Right lobe of liver (tissue), 6 donors: ENCODE measurements around the gene TLE1. TPM values are rescaled to one million over a fixed set of nuclear protein-coding genes. Genes with fewer than 3 reads are reported as not detected.

Experiments
- ATAC-seq, 4 donors: fragments of 200-7000 bp; cut with Tn5 transposase; one replicate each; pipeline ENCODE4 v1.9.1; 2020; ENCODE audit warnings: mild to moderate bottlenecking in 4 of 4, moderate library complexity in 4 of 4
- DNase-seq, 3 donors: peaks; one replicate each; pipeline ENCODE4 v3.0.0-alpha.2; 2020
- H3K27ac ChIP-seq, 3 donors: fragments of 200-600 bp; one replicate each; pipeline ENCODE4 v1.8.0; 2022
- H3K27me3 ChIP-seq, 2 donors: fragments of 200-600 bp; one replicate each; pipeline ENCODE4 v1.8.0; 2022
- H3K36me3 ChIP-seq, 4 donors: fragments of 200-600 bp; sonication (generic) in 1 of 4; one replicate each; pipeline versions ENCODE4 v1.5.1 to v1.8.0; 2017 to 2022; ENCODE audit warnings: control low read depth in 1 of 4
- H3K4me1 ChIP-seq, 4 donors: fragments of 200-600 bp; sonication (generic) in 1 of 4; one replicate each; pipeline versions ENCODE4 v1.5.1 to v1.8.0; 2017 to 2022; ENCODE audit warnings: control low read depth in 1 of 4
- H3K4me3 ChIP-seq, 3 donors: fragments of 200-600 bp; one replicate each; pipeline ENCODE4 v1.8.0; 2022
- H3K9me3 ChIP-seq, 4 donors: fragments of 200-600 bp; sonication (generic) in 1 of 4; one replicate each; pipeline versions ENCODE4 v1.5.1 to v1.8.0; 2017 to 2022; ENCODE audit warnings: control low read depth in 1 of 4
- CTCF ChIP-seq, 4 donors: fragments of 200-600 bp in 3 of 4; fragments of 450-650 bp in 1 of 4; IDR thresholded peaks; one replicate each; pipeline versions ENCODE4 v1.5.1 to v1.8.0; 2016 to 2022; ENCODE audit warnings: antibody characterized with exemption in 4 of 4, mild to moderate bottlenecking in 2 of 4
- POLR2A ChIP-seq: fragments of 450-650 bp; IDR thresholded peaks from one replicate; pipeline ENCODE4 v1.6.1; 2017; ENCODE audit warnings: antibody characterized with exemption, mild to moderate bottlenecking
- WGBS: methylation state at CpG from one replicate; pipeline ENCODE4 v1.1.6; 2018; ENCODE audit warnings: low coverage, low lambda C conversion rate; ENCODE audit not compliant: insufficient coverage; ENCODE audit errors: missing lambda C conversion rate; 5-methylcytosine and 5-hydroxymethylcytosine counted together
- intact Hi-C, 2 donors: fragments of 100-400 bp; cut with DNase I; formaldehyde crosslinking; loops; one replicate each; pipeline versions ENCODE4 v1.11.2 to v1.14.1; 2022
- total RNA-seq, 6 experiments: library from RNA; depleted of rRNA in 2 of 6; stranded (reverse); fragments of >200 nt in 2 of 6; fragmentation: NEBNext Ultra II Directional in 3 of 6; extraction: Animal tissue kit (Norgen Biotek cat#: 25700) in 3 of 6; gene quantifications; one replicate each; pipeline versions ENCODE4 v1.1.0 to v1.2.4, GENCODE V29; 2016 to 2023
- donor health status: DM: no; HTN: yes; CAD: no.
- donor health status: DM: no; HTN: no; CAD: no.
- donor health status: DM: no; HTN: no; CAD: no.
- donor health status: DM: no; HTN: yes; CAD: no.
- donor health status: DM: no; HTN: yes; CAD: no.

Gene TLE1
- total RNA-seq, 6 experiments from 2014 or later = 31.9 to 62.9 (median 58.0) TPM

- WGBS = 60% methylated on average over 1 of the region's 3 CpGs
- H3K27me3 ChIP-seq = no peaks in the 10 kb centered on the region
- peaks cover 0 to 34% (median 14%) of the 10 kb centered on the region in 4 donors for H3K36me3 ChIP-seq
- ATAC-seq (peak in 3 of 4 donors; percentile 23 to 32 (median 26)), DNase-seq (no peak)
- H3K4me3 ChIP-seq = no peak overlapping the region
- no peaks in the 10 kb centered on the region for H3K4me1 ChIP-seq
- H3K27ac ChIP-seq = no peak overlapping the region
- TF ChIP-seq POLR2A (no peak), CTCF (IDR thresholded peaks at IDR 0.05) (no peak)
- no peaks in the 10 kb centered on the region for H3K9me3 ChIP-seq
- intact Hi-C loops = no loop called here
Measured at GRCh38 chr9:81619353-81620001, 69.9 kb downstream of the TLE1 start.

GRCh38 chr9:81618923-81619322 lies 70.4 kb downstream of the TLE1 start:
- H3K4me3 ChIP-seq = no peak overlapping the region
- no peaks in the 10 kb centered on the region for H3K27me3 ChIP-seq
- H3K36me3 ChIP-seq = peaks cover 0 to 35% (median 16%) of the 10 kb centered on the region in 4 donors
- TF ChIP-seq POLR2A (no peak), CTCF (IDR thresholded peaks at IDR 0.05) (no peak)
- ATAC-seq (no peak), DNase-seq (no peak)
- intact Hi-C loops = no loop called here
- H3K9me3 ChIP-seq = no peaks in the 10 kb centered on the region
- 93% methylated on average over 1 of the region's 1 CpG for WGBS
- no peaks in the 10 kb centered on the region for H3K4me1 ChIP-seq
- no peak overlapping the region for H3K27ac ChIP-seq

- H3K27ac ChIP-seq = no peak overlapping the region
- no peak for TF ChIP-seq POLR2A
- TF ChIP-seq CTCF (IDR thresholded peaks at IDR 0.05) = no peak
- intact Hi-C loops = no loop called here
- no peaks in the 10 kb centered on the region for H3K9me3 ChIP-seq
- H3K27me3 ChIP-seq = no peaks in the 10 kb centered on the region
- no peak for ATAC-seq
- no peak overlapping the region for H3K4me3 ChIP-seq
- peaks cover 0 to 5% (median 0%) of the 10 kb centered on the region in 4 donors for H3K4me1 ChIP-seq
- H3K36me3 ChIP-seq = peaks cover 0 to 52% (median 26%) of the 10 kb centered on the region in 4 donors
- 94% methylated on average over 4 of the region's 4 CpGs for WGBS
- DNase-seq = no peak
Measured at GRCh38 chr9:81616141-81616540, 73.2 kb downstream of the TLE1 start.

- TF ChIP-seq CTCF (IDR thresholded peaks at IDR 0.05) (no peak), POLR2A (no peak)
- WGBS = 58% methylated on average over 2 of the region's 6 CpGs
- H3K36me3 ChIP-seq = peaks cover 0 to 51% (median 26%) of the 10 kb centered on the region in 4 donors
- ATAC-seq (peak; percentile 49 to 62 (median 60)), DNase-seq (peak in 1 of 3 donors; percentile 51)
- intact Hi-C loops = no loop called here
- H3K4me1 ChIP-seq = peaks cover 0 to 12% (median 0%) of the 10 kb centered on the region in 4 donors
- H3K4me3 ChIP-seq = no peak overlapping the region
- no peaks in the 10 kb centered on the region for H3K9me3 ChIP-seq
- peak overlapping the region in 1 of 3 donors; percentile 57 for H3K27ac ChIP-seq
- H3K27me3 ChIP-seq = no peaks in the 10 kb centered on the region
Measured at GRCh38 chr9:81614335-81614734, 75.0 kb downstream of the TLE1 start.
